WTC11 (cell line): ENCODE measurements around the gene CD40LG.

Experiments used
- SP1 ChIP-seq: sonication (generic); formaldehyde crosslinking; conservative IDR thresholded peaks from 2 replicates; pipeline ENCODE4 v1.8.1; 2022; ENCODE audit warnings: missing genetic modification reagents
- TCF7 ChIP-seq: sonication (generic); formaldehyde crosslinking; IDR thresholded peaks from 2 replicates; pipeline ENCODE4 v1.8.0; 2022; ENCODE audit warnings: mild to moderate bottlenecking, low read depth, missing genetic modification reagents, moderate library complexity
- TF ChIP-seq, protein P1 (sequence below): fragments of 200-600 bp; IDR thresholded peaks from 2 replicates; pipeline ENCODE4 v1.8.0; 2022; ENCODE audit warnings: antibody characterized with exemption

DNA sequence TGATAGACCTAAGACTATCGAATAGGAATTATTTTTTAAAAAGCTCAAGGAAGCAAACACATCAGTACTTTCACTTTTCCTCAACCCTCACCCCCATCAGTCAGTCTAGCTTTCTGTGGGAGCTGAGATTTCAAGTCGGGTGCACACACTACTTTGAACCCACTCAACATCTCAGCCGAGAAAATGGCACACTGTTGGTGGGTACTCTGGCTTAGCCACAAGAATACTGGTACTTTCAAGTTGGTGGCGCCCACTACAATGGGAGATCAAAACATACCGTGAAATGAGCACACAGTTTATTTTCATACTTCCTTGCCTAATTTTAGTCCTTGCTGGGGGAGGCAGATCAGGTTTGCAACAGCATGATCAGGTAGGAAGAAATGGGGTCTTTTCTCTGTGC is 10.2 kb downstream of the CD40LG start:
- TF ChIP-seq, protein P1, sequence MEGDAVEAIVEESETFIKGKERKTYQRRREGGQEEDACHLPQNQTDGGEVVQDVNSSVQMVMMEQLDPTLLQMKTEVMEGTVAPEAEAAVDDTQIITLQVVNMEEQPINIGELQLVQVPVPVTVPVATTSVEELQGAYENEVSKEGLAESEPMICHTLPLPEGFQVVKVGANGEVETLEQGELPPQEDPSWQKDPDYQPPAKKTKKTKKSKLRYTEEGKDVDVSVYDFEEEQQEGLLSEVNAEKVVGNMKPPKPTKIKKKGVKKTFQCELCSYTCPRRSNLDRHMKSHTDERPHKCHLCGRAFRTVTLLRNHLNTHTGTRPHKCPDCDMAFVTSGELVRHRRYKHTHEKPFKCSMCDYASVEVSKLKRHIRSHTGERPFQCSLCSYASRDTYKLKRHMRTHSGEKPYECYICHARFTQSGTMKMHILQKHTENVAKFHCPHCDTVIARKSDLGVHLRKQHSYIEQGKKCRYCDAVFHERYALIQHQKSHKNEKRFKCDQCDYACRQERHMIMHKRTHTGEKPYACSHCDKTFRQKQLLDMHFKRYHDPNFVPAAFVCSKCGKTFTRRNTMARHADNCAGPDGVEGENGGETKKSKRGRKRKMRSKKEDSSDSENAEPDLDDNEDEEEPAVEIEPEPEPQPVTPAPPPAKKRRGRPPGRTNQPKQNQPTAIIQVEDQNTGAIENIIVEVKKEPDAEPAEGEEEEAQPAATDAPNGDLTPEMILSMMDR: no peak
- TF ChIP-seq SP1 (CRISPR knock-in tag) (no peak), TCF7 (CRISPR knock-in tag) (no peak)
